Adipocyte (in vitro differentiated cells): ENCODE data around the gene NEURL2.

Source experiments
- DNase-seq: peaks from one replicate; pipeline ENCODE4 v3.0.0-alpha.2; 2015; ENCODE audit warnings: low read depth
- H3K27me3 ChIP-seq: replicated peaks from 2 replicates; pipeline ENCODE4 v1.7.0; 2013; ENCODE audit warnings: mild to moderate bottlenecking, low read length, moderate library complexity; ENCODE audit not compliant: control insufficient read depth, insufficient read depth
- H3K36me3 ChIP-seq: 2 replicates; pipeline ENCODE4 v1.7.0; 2013; ENCODE audit warnings: low read length, mild to moderate bottlenecking, moderate library complexity; ENCODE audit not compliant: control insufficient read depth, insufficient read depth, severe bottlenecking
- H3K4me1 ChIP-seq: 2 replicates; pipeline ENCODE4 v1.7.0; 2013; ENCODE audit warnings: mild to moderate bottlenecking, low read length, moderate library complexity; ENCODE audit not compliant: control insufficient read depth, insufficient read depth
- H3K4me3 ChIP-seq: 2 replicates; pipeline ENCODE4 v1.7.0; 2013; ENCODE audit warnings: mild to moderate bottlenecking, low read length, moderate library complexity
- H3K9ac ChIP-seq: 2 replicates; pipeline ENCODE4 v1.7.0; 2013; ENCODE audit warnings: mild to moderate bottlenecking, low read length, moderate library complexity
- H3K9me3 ChIP-seq: 2 replicates; pipeline ENCODE4 v1.7.0; 2013; ENCODE audit warnings: mild to moderate bottlenecking, low read length, moderate library complexity; ENCODE audit not compliant: control insufficient read depth

The NEURL2 gene

DNA sequence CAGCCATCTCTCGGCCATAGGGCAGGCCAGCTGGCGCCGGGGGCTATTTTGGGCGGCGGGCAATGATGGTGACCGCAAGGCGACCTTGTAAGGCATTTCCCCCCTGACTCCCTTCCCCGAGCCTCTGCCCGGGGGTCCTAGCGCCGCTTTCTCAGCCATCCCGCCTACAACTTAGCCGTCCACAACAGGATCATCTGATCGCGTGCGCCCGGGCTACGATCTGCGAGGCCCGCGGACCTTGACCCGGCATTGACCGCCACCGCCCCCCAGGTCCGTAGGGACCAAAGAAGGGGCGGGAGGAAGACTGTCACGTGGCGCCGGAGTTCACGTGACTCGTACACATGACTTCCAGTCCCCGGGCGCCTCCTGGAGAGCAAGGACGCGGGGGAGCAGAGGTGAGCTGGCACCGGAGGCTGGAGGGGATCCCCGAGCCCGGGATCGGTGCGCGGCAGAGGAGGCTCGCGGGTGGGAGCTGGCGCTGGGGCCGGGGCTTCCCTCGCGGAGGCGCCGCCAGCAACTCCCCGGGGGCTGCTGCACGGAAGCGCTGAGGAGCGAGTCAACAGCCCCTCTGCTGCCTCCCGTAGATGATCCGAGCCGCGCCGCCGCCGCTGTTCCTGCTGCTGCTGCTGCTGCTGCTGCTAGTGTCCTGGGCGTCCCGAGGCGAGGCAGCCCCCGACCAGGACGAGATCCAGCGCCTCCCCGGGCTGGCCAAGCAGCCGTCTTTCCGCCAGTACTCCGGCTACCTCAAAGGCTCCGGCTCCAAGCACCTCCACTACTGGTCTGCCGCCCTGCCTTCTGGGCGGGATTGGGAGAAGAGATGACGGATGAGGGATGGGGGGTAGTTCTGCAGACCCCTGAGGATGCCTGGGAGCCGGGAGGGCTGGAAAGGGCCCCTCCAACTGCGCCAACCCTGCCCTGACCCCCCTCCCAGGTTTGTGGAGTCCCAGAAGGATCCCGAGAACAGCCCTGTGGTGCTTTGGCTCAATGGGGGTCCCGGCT is at the start of gene NEURL2, which contains the start of gene CTSA:
NEURL2 (minus strand) TSS at position 224 of the 999 bp plus-strand sequence; CDS start at position 7, 217 bp downstream.
CTSA (plus strand) TSS at position 351 of the 999 bp plus-strand sequence; CDS start at position 585, 234 bp downstream.
- peak; percentile 94 for DNase-seq
- Histone ChIP-seq H3K9ac (peak within 1 kb of the TSS; percentile 83), H3K9me3 (no peaks in the 10 kb centered on the region), H3K4me3 (peak within 1 kb of the TSS; percentile 82), H3K4me1 (peaks cover 20% of the 10 kb centered on the region), H3K27me3 (no peaks in the 10 kb centered on the region), H3K36me3 (peaks cover 14% of the 10 kb centered on the region)

DNA sequence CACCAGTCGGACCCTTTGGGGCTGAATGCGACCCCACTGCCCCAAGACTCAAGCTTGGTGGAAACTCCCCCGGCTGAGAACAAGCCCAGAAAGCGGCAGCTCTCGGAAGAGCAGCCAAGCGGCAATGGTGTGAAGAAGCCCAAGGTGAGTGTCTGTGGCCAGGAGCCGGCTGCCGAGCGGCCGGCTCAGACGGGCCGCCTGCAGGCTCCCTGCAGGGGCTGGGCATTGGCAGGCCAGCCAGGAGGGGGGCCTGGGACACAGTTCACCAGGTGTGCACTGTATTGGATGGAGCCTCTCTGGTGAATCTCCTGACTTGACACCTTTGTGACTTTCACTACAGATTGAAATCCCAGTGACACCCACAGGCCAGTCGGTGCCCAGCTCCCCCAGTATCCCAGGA is 49.5 kb upstream of the NEURL2 start:
- H3K9me3 ChIP-seq = no peaks in the 10 kb centered on the region
- H3K36me3 ChIP-seq = peaks cover 71% of the 10 kb centered on the region
- peaks cover 26% of the 10 kb centered on the region for H3K4me1 ChIP-seq
- H3K27me3 ChIP-seq = no peaks in the 10 kb centered on the region
- H3K9ac ChIP-seq = no peak overlapping the region
- no peak for DNase-seq
- H3K4me3 ChIP-seq = no peak overlapping the region

DNA sequence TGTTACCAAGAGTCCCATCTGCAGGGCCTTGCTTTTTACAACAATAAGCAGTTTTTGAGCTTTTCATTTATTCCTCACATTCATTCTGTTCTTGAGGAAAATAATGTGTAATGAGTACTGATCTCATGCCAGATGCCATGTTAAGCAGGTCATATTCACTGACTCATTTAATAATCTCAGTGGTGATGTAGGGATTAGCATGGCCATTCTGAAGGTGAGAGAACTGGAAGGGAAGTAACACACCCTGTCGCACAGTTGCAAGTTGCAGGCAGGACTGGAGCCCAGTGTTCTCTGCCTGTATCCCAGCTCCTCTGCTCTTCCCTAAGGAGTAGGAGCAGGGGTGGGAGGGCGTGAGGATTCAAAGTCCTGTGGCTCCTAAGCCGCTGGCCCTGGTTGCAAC is 49.0 kb upstream of the NEURL2 start:
- no peaks in the 10 kb centered on the region for H3K27me3 ChIP-seq
- peaks cover 67% of the 10 kb centered on the region for H3K36me3 ChIP-seq
- no peak for DNase-seq
- H3K9ac ChIP-seq = no peak overlapping the region
- no peak overlapping the region for H3K4me3 ChIP-seq
- peaks cover 24% of the 10 kb centered on the region for H3K4me1 ChIP-seq
- H3K9me3 ChIP-seq = no peaks in the 10 kb centered on the region

DNA sequence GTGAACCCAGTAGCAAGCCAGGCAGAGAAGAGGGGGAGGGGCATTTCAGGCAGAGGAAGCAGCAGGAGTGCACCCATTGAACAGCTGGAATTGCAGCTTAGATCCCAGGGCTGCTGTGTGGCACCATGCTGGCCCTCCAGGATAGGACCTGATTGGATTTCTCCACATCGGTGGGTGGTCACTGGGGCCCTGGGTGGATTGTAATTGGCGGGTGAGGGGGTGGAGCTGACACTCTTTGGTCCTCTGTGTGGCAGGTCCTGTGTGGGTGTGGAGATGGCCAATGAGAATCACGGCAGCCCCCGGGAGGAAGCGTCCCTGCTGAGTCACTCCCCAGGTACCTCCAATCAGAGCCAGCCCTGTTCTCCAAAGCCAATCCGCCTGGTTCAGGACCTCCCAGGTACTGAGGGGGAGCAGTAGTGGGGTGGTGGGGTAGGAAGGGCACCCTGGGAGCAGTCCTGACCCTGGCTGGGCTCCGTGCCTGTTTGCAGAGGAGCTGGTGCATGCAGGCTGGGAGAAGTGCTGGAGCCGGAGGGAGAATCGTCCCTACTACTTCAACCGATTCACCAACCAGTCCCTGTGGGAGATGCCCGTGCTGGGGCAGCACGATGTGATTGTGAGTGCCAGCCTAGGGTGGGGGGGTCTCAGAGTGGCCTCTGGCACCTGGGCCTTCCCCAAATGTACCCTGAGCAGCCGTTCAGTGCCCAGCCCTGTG is 47.9 kb upstream of the NEURL2 start:
- Histone ChIP-seq H3K9me3 (no peaks in the 10 kb centered on the region), H3K9ac (no peak overlapping the region), H3K27me3 (no peaks in the 10 kb centered on the region), H3K4me1 (peaks cover 13% of the 10 kb centered on the region), H3K36me3 (peaks cover 55% of the 10 kb centered on the region), H3K4me3 (no peak overlapping the region)
- no peak for DNase-seq

GRCh38 chr20:45937765-45938164 is 46.8 kb upstream of the NEURL2 start:
- DNase-seq = no peak
- Histone ChIP-seq H3K9ac (no peak overlapping the region), H3K4me1 (peaks cover 20% of the 10 kb centered on the region), H3K27me3 (no peaks in the 10 kb centered on the region), H3K4me3 (no peak overlapping the region), H3K36me3 (peaks cover 45% of the 10 kb centered on the region), H3K9me3 (no peaks in the 10 kb centered on the region)

- no peaks in the 10 kb centered on the region for H3K27me3 ChIP-seq
- H3K4me3 ChIP-seq = peak overlapping the region; percentile 90
- peaks cover 20% of the 10 kb centered on the region for H3K4me1 ChIP-seq
- H3K9me3 ChIP-seq = no peaks in the 10 kb centered on the region
- H3K9ac ChIP-seq = peak overlapping the region; percentile 93
- peak; percentile 56 for DNase-seq
- H3K36me3 ChIP-seq = peaks cover 28% of the 10 kb centered on the region
These were observed 44.5 kb upstream of the NEURL2 start for GRCh38 chr20:45935416-45936046.

DNA sequence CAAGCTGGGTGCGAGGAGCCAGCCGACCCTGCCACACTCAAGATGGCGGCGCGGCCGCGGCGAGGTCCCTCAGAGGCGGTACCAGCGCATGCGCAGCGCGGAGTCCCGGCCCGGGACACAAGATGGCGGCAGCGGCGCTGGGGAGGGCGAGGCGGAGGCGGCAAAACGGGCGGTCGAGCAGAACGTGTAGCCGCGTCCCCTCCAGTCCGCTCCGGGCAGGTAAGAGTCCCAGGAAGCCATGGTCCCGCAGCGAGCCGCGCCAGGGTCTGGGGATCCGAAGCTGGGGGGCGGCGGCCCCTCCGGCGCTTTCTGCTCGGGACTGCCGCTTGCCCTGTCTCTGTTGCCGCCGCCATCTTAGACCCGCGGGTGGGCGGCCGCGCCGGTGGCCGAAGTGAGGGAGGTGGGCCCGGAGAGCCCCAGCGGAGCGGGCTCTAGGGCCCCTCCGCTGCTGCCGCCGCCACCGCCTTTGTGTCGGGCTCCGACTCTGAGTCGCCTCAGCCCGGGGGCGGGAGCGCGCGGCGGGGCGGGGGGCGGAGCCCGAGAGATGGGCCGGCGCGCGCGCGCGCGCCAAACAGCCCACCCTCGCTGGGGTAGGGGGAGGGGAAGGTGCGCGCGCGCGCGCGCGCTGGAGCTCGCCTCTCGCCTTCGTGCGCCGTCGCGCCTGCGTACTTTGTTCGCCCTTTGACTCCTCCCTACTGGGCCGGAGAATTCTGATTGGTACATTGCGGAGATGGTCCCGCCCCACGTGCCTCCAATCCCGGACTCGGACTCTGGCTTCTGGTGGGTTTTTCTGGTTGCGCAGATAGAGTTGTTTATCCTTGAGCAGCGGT is 43.8 kb upstream of the NEURL2 start, which contains the start of gene PCIF1:
PCIF1 (plus strand) TSS at position 98 of the 830 bp plus-strand sequence. CDS start 4,317 bp downstream, outside the sequence.
- H3K4me1 ChIP-seq = peaks cover 20% of the 10 kb centered on the region
- H3K36me3 ChIP-seq = peaks cover 21% of the 10 kb centered on the region
- peak; percentile 99 for DNase-seq
- H3K4me3 ChIP-seq = peak within 1 kb of the TSS; percentile 90
- peak within 1 kb of the TSS; percentile 100 for H3K9ac ChIP-seq
- no peaks in the 10 kb centered on the region for H3K9me3 ChIP-seq
- no peaks in the 10 kb centered on the region for H3K27me3 ChIP-seq

DNA sequence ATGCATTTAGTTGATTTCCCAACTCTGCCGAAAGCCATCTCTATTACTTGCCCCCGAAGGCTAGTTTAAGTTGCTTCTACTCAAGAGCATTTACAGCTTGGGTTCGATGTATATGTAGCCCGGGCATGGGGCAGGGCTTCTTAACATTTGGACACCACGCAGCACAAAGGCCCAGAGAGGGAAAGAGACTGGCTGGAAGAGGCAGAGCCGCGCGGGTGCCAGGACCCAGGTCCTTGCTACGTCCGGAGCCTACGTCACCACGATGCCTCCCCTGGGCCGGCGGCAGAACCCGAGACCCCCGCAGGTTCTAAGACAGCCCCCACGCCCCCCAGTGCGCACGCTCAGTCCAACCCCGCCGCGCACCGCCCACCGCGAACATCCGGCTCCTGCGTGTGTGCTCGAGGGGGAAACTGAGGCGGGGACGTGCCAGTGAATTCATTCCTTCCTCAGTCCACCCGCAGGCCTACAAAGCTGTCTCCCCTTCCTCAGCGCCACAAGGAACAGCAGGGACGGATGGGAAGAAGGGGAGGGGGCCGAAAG is 43.1 kb upstream of the NEURL2 start:
- Histone ChIP-seq H3K36me3 (peaks cover 14% of the 10 kb centered on the region), H3K9ac (peak overlapping the region; percentile 100), H3K9me3 (no peaks in the 10 kb centered on the region), H3K4me3 (peak overlapping the region; percentile 90), H3K27me3 (no peaks in the 10 kb centered on the region), H3K4me1 (peaks cover 20% of the 10 kb centered on the region)
- peak; percentile 66 for DNase-seq

DNA sequence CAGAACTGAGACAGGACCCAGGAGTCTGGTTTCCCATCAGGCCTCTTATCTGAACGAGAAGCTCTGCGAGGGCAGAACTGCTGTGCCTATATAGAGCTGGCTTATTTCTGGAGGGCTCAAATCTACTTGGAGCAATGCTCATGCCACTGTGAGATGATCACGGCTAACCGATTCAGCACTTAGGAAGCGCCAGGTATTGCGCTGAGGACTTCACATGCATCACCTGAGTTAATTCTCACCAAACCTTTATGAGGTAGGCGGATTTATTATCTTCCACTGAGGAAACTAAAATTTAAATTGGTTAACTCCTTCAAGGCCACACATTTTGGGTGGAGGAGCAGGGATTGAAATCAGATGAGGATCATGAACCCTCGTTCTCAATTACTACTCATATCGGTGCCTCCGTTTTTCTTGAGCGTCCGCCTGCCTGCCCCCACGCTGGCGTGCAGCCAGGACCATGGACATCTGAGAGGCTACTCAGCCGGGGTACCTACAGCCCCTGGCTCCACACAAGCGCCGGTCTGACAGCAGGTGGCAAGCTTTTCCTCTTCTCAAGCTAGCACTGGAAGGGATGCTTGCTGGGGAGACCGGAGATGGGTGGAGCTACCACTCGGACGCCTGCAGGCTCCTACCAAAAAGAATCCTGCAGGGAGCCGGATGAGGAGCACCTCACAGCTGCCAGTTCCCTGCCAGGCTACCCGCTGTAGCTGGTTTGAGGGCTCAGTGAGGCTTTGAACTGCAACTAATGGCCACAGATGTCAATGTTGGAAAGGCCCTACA is 42.4 kb upstream of the NEURL2 start:
- Histone ChIP-seq H3K27me3 (no peaks in the 10 kb centered on the region), H3K4me3 (peak overlapping the region; percentile 90), H3K9me3 (no peaks in the 10 kb centered on the region), H3K4me1 (peaks cover 20% of the 10 kb centered on the region), H3K36me3 (peaks cover 10% of the 10 kb centered on the region), H3K9ac (peak overlapping the region; percentile 100)
- DNase-seq = peak; percentile 68
